ENCODE data around the gene KEL. TPM values are rescaled to one million over a fixed set of nuclear protein-coding genes. Genes with fewer than 3 reads are reported as not detected.

The KEL gene
- total RNA-seq, 1 experiment from 2014 or later: 0.91 TPM

- H3K27me3 ChIP-seq (ENCODE audit: insufficient read depth, low read length): peaks cover 27% of the 10 kb centered on the region
- RAD21 ChIA-PET (ENCODE audit: low non-redundant PET in 1 of 2, low total read pairs in 2 of 2, uncharacterized antibody in 2 of 2, unreplicated experiment in 2 of 2): no interaction called here
- no peaks in the 10 kb centered on the region for H3K9me3 ChIP-seq (ENCODE audit: control insufficient read depth in 1 of 2, insufficient read depth in 1 of 2, low read depth in 1 of 2, low read length in 2 of 2)
- no peak overlapping the region for H3K9ac ChIP-seq (ENCODE audit: low read length)
- ATAC-seq: no peak
- TF ChIP-seq EGR1 (IDR thresholded peaks at IDR 0.05; ENCODE audit: low read depth) (no peak), MAX (IDR thresholded peaks at IDR 0.05) (no peak), JUND (IDR thresholded peaks at IDR 0.05) (no peak), EZH2 (IDR thresholded peaks at IDR 0.05) (no peak), FOSL1 (IDR thresholded peaks at IDR 0.05; ENCODE audit: low read depth) (no peak), CBX3 (IDR thresholded peaks at IDR 0.05; ENCODE audit: low read depth) (no peak), SIN3A (IDR thresholded peaks at IDR 0.05; ENCODE audit: low read depth) (no peak), REST (IDR thresholded peaks at IDR 0.05; ENCODE audit: low read depth) (no peak), CTCF (IDR thresholded peaks at IDR 0.05 in 2 of 3, conservative IDR thresholded peaks at IDR 0.05 in 1 of 3; ENCODE audit: borderline replicate concordance in 1 of 3, insufficient read depth in 1 of 3, low read depth in 2 of 3, low read length in 2 of 3) (no peak), POLR2A (IDR thresholded peaks at IDR 0.05; ENCODE audit: borderline replicate concordance, extremely low read depth, insufficient read depth, insufficient read length) (no peak), ZFX (IDR thresholded peaks at IDR 0.05) (no peak), ZBTB33 (IDR thresholded peaks at IDR 0.05; ENCODE audit: extremely low read depth, insufficient replicate concordance, low read length) (no peak), ATF3 (IDR thresholded peaks at IDR 0.05) (no peak)
- no peaks in the 10 kb centered on the region for H3K79me2 ChIP-seq (ENCODE audit: insufficient read depth, low read length)
- intact Hi-C loops (cut with micrococcal nuclease): no loop called here
- H3K4me1 ChIP-seq (ENCODE audit: control insufficient read depth in 1 of 2, insufficient read depth in 2 of 2, low read length in 2 of 2): no peaks in the 10 kb centered on the region
- BruUV-seq (replicated peaks): no TSS peak
- H3K9me2 ChIP-seq (ENCODE audit: insufficient read depth): no peaks in the 10 kb centered on the region
- CTCF ChIA-PET: interaction anchor here (1.2 to 2.0 kb wide), 2 partner anchors 14 to 22 kb away, joined by 3 to 6 read pairs; no protein-coding TSS in a partner anchor
- no peak overlapping the region for H2AFZ ChIP-seq (ENCODE audit: low read depth, low read length, poor library complexity, severe bottlenecking)
- no peaks in the 10 kb centered on the region for H4K20me1 ChIP-seq (ENCODE audit: insufficient read depth)
- H3K4me3 ChIP-seq (replicated peaks in 1 of 2; ENCODE audit: low read depth in 1 of 2, low read length in 2 of 2): no peak overlapping the region
- no peak for DNase-seq (ENCODE audit: low read depth, low spot score)
- no peak overlapping the region for H3K4me2 ChIP-seq (ENCODE audit: low read length)
- POLR2A ChIA-PET: no interaction called here
- H3K36me3 ChIP-seq (ENCODE audit: control insufficient read depth in 1 of 2, insufficient read depth in 2 of 2, low read length in 2 of 2): no peaks in the 10 kb centered on the region
- H3K27ac ChIP-seq (ENCODE audit: low read depth, low read length): no peak overlapping the region
These were observed 67.1 kb downstream of the KEL start for GRCh38 chr7:142894985-142895593.

Measured in HCT116 (cell line).